ENCODE results near the gene SSH2. TPM values are rescaled to one million over a fixed set of nuclear protein-coding genes. Genes with fewer than 3 reads are reported as not detected.
A peak's percentile ranks its signal among the peaks of the same experiment; 100 is the strongest.

SSH2 gene
- polyA plus RNA-seq, 3 donors, result 31.9 to 66.6 (median 54.0) TPM

DNA sequence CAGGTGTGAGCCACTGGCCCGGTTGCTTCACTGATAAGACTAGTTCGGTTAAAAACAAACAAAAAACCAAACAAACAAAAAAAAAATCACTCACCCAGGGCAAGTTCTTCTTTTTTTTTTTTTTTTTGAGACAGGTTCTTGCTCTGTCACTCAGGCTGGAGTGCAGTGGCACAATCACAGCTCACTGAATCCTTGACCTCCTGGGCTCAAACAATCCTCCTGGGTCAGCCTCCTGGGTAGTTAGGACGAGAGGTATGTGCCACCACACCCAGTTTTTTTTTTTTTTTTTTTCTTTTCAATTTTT lies 187.9 kb downstream of the SSH2 start:
- Histone ChIP-seq H4K20me1 (ENCODE audit: insufficient read depth, low read length) (peaks cover 91% of the 10 kb centered on the region), H2AFZ (ENCODE audit: insufficient read depth, low read depth, low read length, poor library complexity, severe bottlenecking) (no peak overlapping the region), H3K4me3 (replicated peaks in 1 of 3; ENCODE audit: low read depth in 2 of 3, low read length in 3 of 3) (no peak overlapping the region), H3K9me3 (replicated peaks in 1 of 2; ENCODE audit: control insufficient read depth in 1 of 2, insufficient read depth in 1 of 2, low read length in 2 of 2) (no peaks in the 10 kb centered on the region), H3K36me3 (replicated peaks in 1 of 2; ENCODE audit: control insufficient read depth in 1 of 2, insufficient read depth in 2 of 2, low read length in 2 of 2) (peaks cover 16 to 61% of the 10 kb centered on the region in 2 donors), H3K9ac (ENCODE audit: insufficient read depth, low read length, poor library complexity, severe bottlenecking) (no peak overlapping the region), H3K27ac (ENCODE audit: low read depth in 1 of 2, low read length in 2 of 2) (peak overlapping the region; percentile 56 to 58), H3K4me1 (ENCODE audit: control insufficient read depth in 1 of 2, insufficient read depth in 2 of 2, low read length in 2 of 2) (peaks cover 15 to 21% of the 10 kb centered on the region in 2 donors), H3K79me2 (ENCODE audit: insufficient read depth, low read length) (peaks cover 98% of the 10 kb centered on the region), H3K4me2 (replicated peaks; ENCODE audit: extremely low read depth, low read length, poor library complexity, severe bottlenecking) (no peak overlapping the region), H3K27me3 (ENCODE audit: control insufficient read depth in 2 of 2, insufficient read depth in 2 of 2, low read length in 2 of 2) (no peaks in the 10 kb centered on the region)
- peak overlapping the region; percentile 75 to 94 (median 89) for H3K27ac Mint-ChIP-seq
- H3K4me1 Mint-ChIP-seq, result peaks cover 32% of the 10 kb centered on the region
- H3K9me3 Mint-ChIP-seq, result peaks cover 0 to 4% (median 0%) of the 10 kb centered on the region in 7 donors
- TF ChIP-seq, protein P1, sequence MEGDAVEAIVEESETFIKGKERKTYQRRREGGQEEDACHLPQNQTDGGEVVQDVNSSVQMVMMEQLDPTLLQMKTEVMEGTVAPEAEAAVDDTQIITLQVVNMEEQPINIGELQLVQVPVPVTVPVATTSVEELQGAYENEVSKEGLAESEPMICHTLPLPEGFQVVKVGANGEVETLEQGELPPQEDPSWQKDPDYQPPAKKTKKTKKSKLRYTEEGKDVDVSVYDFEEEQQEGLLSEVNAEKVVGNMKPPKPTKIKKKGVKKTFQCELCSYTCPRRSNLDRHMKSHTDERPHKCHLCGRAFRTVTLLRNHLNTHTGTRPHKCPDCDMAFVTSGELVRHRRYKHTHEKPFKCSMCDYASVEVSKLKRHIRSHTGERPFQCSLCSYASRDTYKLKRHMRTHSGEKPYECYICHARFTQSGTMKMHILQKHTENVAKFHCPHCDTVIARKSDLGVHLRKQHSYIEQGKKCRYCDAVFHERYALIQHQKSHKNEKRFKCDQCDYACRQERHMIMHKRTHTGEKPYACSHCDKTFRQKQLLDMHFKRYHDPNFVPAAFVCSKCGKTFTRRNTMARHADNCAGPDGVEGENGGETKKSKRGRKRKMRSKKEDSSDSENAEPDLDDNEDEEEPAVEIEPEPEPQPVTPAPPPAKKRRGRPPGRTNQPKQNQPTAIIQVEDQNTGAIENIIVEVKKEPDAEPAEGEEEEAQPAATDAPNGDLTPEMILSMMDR (IDR thresholded peaks at IDR 0.05), result no peak
- peak in 1 of 3 donors; percentile 12 for DNase-seq
- WGBS (ENCODE audit: insufficient coverage), result no CpG with 5 or more reads among the region's 3 CpGs
- no peaks in the 10 kb centered on the region for H3K27me3 Mint-ChIP-seq (ENCODE audit: low read depth in 3 of 3)
- no peak overlapping the region for H3K4me3 Mint-ChIP-seq
- intact Hi-C loops (cut with micrococcal nuclease), result no loop called here
- H3K36me3 Mint-ChIP-seq, result peaks cover 22 to 48% of the 10 kb centered on the region in 2 donors

DNA sequence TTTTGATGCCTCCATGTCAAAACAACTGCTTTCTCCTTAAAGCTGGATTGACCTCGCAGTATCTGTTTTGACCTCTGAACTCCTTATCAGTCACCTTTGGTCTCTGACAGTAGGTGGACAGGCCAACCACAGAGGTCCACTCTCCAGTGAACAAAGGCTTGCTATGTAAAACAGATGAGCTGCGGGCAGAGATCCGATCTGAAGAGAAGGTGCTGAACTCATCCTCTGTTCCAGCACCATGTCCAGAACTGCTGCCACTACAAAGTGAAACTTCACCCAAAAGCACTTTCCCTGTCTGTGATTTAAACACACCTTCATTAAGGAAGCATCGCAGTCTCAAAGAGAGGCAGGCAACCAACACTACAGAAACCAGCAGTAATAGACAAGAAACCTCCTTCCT lies 190.0 kb downstream of the SSH2 start:
- TF ChIP-seq, protein P1 (IDR thresholded peaks at IDR 0.05), result no peak
- no peak for DNase-seq
- Mint-ChIP-seq H3K9me3 (peaks cover 0 to 4% (median 0%) of the 10 kb centered on the region in 7 donors), H3K4me1 (peaks cover 37% of the 10 kb centered on the region), H3K27me3 (ENCODE audit: low read depth in 3 of 3) (no peaks in the 10 kb centered on the region), H3K36me3 (peaks cover 22 to 49% of the 10 kb centered on the region in 2 donors), H3K27ac (peak overlapping the region in 4 of 7 donors; percentile 27 to 78 (median 68)), H3K4me3 (no peak overlapping the region)
- H3K79me2 ChIP-seq (ENCODE audit: insufficient read depth, low read length), result peaks cover 97% of the 10 kb centered on the region
- H3K9ac ChIP-seq (ENCODE audit: insufficient read depth, low read length, poor library complexity, severe bottlenecking), result no peak overlapping the region
- no peak overlapping the region for H3K4me3 ChIP-seq (replicated peaks in 1 of 3; ENCODE audit: low read depth in 2 of 3, low read length in 3 of 3)
- 97% methylated on average over 4 of the region's 4 CpGs for WGBS (ENCODE audit: insufficient coverage)
- no peak overlapping the region for H3K4me2 ChIP-seq (replicated peaks; ENCODE audit: extremely low read depth, low read length, poor library complexity, severe bottlenecking)
- H2AFZ ChIP-seq (ENCODE audit: insufficient read depth, low read depth, low read length, poor library complexity, severe bottlenecking), result no peak overlapping the region
- H4K20me1 ChIP-seq (ENCODE audit: insufficient read depth, low read length), result peaks cover 81% of the 10 kb centered on the region
- H3K4me1 ChIP-seq (ENCODE audit: control insufficient read depth in 1 of 2, insufficient read depth in 2 of 2, low read length in 2 of 2), result peaks cover 15 to 21% of the 10 kb centered on the region in 2 donors
- H3K9me3 ChIP-seq (replicated peaks in 1 of 2; ENCODE audit: control insufficient read depth in 1 of 2, insufficient read depth in 1 of 2, low read length in 2 of 2), result no peaks in the 10 kb centered on the region
- intact Hi-C loops (cut with micrococcal nuclease), result no loop called here
- H3K27me3 ChIP-seq (ENCODE audit: control insufficient read depth in 2 of 2, insufficient read depth in 2 of 2, low read length in 2 of 2), result no peaks in the 10 kb centered on the region
- peaks cover 19 to 63% of the 10 kb centered on the region in 2 donors for H3K36me3 ChIP-seq (replicated peaks in 1 of 2; ENCODE audit: control insufficient read depth in 1 of 2, insufficient read depth in 2 of 2, low read length in 2 of 2)
- peak overlapping the region in 1 of 2 donors; percentile 8 for H3K27ac ChIP-seq (ENCODE audit: low read depth in 1 of 2, low read length in 2 of 2)
